A673 (cell line): ENCODE results near the gene TBC1D4. TPM values are rescaled to one million over a fixed set of nuclear protein-coding genes. Genes with fewer than 3 reads are reported as not detected.
"Not testable (repeated sequence)": the region's sequence is repeated elsewhere in the genome, so short reads cannot be mapped to it uniquely, and the experiment has no call there.

Source experiments
- BruUV-seq: library from RNA; stranded (reverse); fragments of 400-500 nt; replicated peaks from 2 replicates; lab custom pipeline; 2021; lab: Mats Ljungman, UMichigan
- CTCF ChIA-PET: fragments of 300-600 bp; sonication (Branson Sonifier 250); formaldehyde crosslinking; loops from one replicate; lab custom pipeline; 2022; ENCODE audit warnings: antibody characterized with exemption; lab: Charles Lee
- POLR2A ChIA-PET: fragments of 300-600 bp; sonication (Branson Sonifier 250); formaldehyde crosslinking; loops from one replicate; lab custom pipeline; 2022; ENCODE audit warnings: antibody characterized with exemption; ENCODE audit not compliant: low non-redundant PET; lab: Charles Lee
- DNase-seq: peaks from one replicate; pipeline ENCODE4 v3.0.0-alpha.2; 2015; ENCODE audit warnings: low spot score
- H3K27ac ChIP-seq: fragments of 200-600 bp; sonication (generic); 2 replicates; pipeline ENCODE4 v1.5.1; 2016; ENCODE audit warnings: mixed run types, low read depth, mild to moderate bottlenecking, mixed read lengths, antibody characterized with exemption, low read length; ENCODE audit not compliant: poor library complexity, severe bottlenecking
- H3K27me3 ChIP-seq: fragments of 200-600 bp; sonication (generic); replicated peaks from 2 replicates; pipeline ENCODE4 v1.6.1; 2017; ENCODE audit warnings: mixed run types, low read depth, mild to moderate bottlenecking, mixed read lengths, antibody characterized with exemption, low read length; ENCODE audit not compliant: insufficient read depth, poor library complexity
- H3K36me3 ChIP-seq: fragments of 200-600 bp; sonication (generic); 2 replicates; pipeline ENCODE4 v1.6.1; 2016; ENCODE audit warnings: mixed run types, mild to moderate bottlenecking, mixed read lengths, antibody characterized with exemption, low read length; ENCODE audit not compliant: insufficient read depth, poor library complexity, severe bottlenecking
- H3K4me1 ChIP-seq: fragments of 200-600 bp; sonication (generic); 2 replicates; pipeline ENCODE4 v1.6.1; 2017; ENCODE audit warnings: mixed run types, mild to moderate bottlenecking, mixed read lengths, antibody characterized with exemption, low read length; ENCODE audit not compliant: insufficient read depth, poor library complexity, severe bottlenecking
- H3K4me3 ChIP-seq: fragments of 200-600 bp; sonication (generic); 2 replicates; pipeline ENCODE4 v1.5.1; 2016; ENCODE audit warnings: low read depth, mixed run types, mild to moderate bottlenecking, mixed read lengths, low read length; ENCODE audit not compliant: poor library complexity, severe bottlenecking
- H3K9me3 ChIP-seq: fragments of 200-600 bp; sonication (generic); 2 replicates; pipeline ENCODE4 v1.6.1; 2016; ENCODE audit warnings: mixed run types, low read depth, mild to moderate bottlenecking, mixed read lengths, antibody characterized with exemption, low read length; ENCODE audit not compliant: poor library complexity, severe bottlenecking
- EZH2 ChIP-seq: fragments of 200-600 bp; sonication (generic); IDR thresholded peaks from 2 replicates; pipeline ENCODE4 v1.6.1; 2017; ENCODE audit warnings: borderline replicate concordance, low read depth, mild to moderate bottlenecking, mixed read lengths, antibody characterized with exemption, low read length; ENCODE audit not compliant: poor library complexity, severe bottlenecking
- intact Hi-C: fragments of 100-400 bp; cut with micrococcal nuclease; formaldehyde crosslinking; loops from one replicate; pipeline ENCODE4 v1.10.0; 2022; ENCODE audit not compliant: unreplicated experiment
- total RNA-seq: library from RNA; stranded (reverse); gene quantifications from 2 replicates; pipeline ENCODE4 v1.2.3, GENCODE V29; 2021
- TF ChIP-seq, protein P1 (sequence below): fragments of 300-800, 200-600 bp; sonication (generic); conservative IDR thresholded peaks from 2 replicates; pipeline ENCODE4 v1.5.1; 2017; ENCODE audit warnings: low read depth, mild to moderate bottlenecking, antibody characterized with exemption, low read length, moderate library complexity, mixed read lengths

TBC1D4 gene
- total RNA-seq, 1 experiment from 2014 or later: 9.8 TPM

DNA sequence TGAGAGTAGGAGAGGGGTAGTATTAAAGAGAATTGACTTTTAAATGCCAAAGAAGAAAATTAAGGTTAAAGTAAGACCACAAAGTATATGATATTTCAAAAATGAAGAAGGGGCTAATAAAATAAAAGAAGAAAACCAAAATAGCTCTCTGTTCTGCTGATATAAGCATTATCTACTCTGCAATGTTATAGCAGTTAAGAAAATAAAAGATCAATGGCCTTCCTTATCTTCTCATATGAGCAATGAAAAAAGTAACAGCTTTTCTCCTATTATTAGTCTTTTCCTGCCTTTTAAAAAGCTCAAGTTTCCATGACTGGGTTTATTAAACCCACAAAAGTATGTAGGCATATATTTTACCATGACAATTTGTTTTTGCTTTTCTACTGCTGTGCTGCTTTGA is 126.4 kb downstream of the TBC1D4 start:
- Histone ChIP-seq H3K27me3 (no peaks in the 10 kb centered on the region), H3K9me3 (no peaks in the 10 kb centered on the region), H3K4me3 (no peak overlapping the region), H3K36me3 (no peaks in the 10 kb centered on the region), H3K4me1 (peaks cover 4% of the 10 kb centered on the region), H3K27ac (no peak overlapping the region)
- intact Hi-C loops: no loop called here
- POLR2A ChIA-PET: no interaction called here
- DNase-seq: no peak
- CTCF ChIA-PET: no interaction called here
- BruUV-seq: no TSS peak
- TF ChIP-seq, protein P1, sequence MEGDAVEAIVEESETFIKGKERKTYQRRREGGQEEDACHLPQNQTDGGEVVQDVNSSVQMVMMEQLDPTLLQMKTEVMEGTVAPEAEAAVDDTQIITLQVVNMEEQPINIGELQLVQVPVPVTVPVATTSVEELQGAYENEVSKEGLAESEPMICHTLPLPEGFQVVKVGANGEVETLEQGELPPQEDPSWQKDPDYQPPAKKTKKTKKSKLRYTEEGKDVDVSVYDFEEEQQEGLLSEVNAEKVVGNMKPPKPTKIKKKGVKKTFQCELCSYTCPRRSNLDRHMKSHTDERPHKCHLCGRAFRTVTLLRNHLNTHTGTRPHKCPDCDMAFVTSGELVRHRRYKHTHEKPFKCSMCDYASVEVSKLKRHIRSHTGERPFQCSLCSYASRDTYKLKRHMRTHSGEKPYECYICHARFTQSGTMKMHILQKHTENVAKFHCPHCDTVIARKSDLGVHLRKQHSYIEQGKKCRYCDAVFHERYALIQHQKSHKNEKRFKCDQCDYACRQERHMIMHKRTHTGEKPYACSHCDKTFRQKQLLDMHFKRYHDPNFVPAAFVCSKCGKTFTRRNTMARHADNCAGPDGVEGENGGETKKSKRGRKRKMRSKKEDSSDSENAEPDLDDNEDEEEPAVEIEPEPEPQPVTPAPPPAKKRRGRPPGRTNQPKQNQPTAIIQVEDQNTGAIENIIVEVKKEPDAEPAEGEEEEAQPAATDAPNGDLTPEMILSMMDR: no peak
- TF ChIP-seq EZH2: no peak

DNA sequence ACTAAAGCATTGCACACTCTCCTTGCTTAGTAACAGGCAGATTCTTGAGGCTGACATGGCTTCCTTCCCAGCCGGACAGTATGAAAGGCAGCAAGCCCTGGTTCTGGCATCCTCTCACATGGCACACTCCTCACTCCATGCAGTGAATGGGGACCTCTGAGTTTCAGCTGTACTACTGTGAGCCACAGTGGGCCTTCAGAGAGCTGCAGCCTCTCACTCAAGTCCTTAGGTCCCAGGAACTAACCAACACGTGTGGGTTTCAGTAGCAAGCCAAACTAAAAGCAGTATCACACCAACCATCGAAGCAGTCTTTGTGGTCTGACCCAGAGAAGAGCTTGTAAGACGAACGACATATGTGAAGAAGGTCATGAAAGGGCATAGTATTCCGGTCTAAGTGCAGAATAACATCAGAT is 128.2 kb downstream of the TBC1D4 start:
- Histone ChIP-seq H3K4me3 (no peak overlapping the region), H3K27ac (no peak overlapping the region), H3K36me3 (no peaks in the 10 kb centered on the region), H3K27me3 (no peaks in the 10 kb centered on the region), H3K9me3 (no peaks in the 10 kb centered on the region), H3K4me1 (peaks cover 8% of the 10 kb centered on the region)
- CTCF ChIA-PET: no interaction called here
- POLR2A ChIA-PET: no interaction called here
- intact Hi-C loops: no loop called here
- BruUV-seq: no TSS peak
- no peak for DNase-seq
- TF ChIP-seq EZH2: no peak
- TF ChIP-seq, protein P1: no peak

DNA sequence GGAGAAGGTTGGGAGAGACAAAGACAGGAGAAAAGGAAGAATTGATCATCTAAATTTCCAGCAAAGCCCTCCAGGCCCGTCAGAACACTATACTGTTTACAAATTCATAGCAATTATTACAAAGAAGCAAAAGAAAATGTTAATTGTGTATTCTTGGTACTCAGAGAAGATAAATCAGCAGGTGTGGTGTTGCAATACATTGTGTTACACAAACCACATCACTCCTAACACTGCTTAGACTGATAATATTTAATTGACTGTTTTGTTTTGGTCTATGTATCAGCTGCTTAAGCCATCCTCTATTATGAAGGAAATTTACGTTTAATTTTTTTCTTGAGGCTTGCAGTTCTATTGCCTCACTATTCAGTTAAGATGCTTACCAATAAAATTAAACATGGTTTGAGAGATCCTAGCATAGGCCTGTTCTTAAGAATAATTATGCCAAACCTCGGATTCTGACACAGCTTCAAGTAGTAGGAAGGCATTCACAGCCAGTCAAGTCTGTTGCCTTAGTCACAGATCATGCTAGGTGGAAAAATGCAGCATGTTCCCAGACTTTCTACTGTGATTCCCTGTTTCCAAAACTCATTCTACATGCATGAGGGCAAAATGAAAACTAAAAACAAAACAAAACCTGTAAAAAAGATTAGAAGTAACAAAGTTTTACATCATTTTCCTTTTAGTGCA is 129.2 kb downstream of the TBC1D4 start:
- Histone ChIP-seq H3K4me1 (peaks cover 8% of the 10 kb centered on the region), H3K27me3 (no peaks in the 10 kb centered on the region), H3K36me3 (no peaks in the 10 kb centered on the region), H3K27ac (no peak overlapping the region), H3K9me3 (no peaks in the 10 kb centered on the region), H3K4me3 (no peak overlapping the region)
- POLR2A ChIA-PET: no interaction called here
- TF ChIP-seq, protein P1: no peak
- TF ChIP-seq EZH2: no peak
- intact Hi-C loops: no loop called here
- DNase-seq: no peak
- BruUV-seq: no TSS peak
- CTCF ChIA-PET: no interaction called here

DNA sequence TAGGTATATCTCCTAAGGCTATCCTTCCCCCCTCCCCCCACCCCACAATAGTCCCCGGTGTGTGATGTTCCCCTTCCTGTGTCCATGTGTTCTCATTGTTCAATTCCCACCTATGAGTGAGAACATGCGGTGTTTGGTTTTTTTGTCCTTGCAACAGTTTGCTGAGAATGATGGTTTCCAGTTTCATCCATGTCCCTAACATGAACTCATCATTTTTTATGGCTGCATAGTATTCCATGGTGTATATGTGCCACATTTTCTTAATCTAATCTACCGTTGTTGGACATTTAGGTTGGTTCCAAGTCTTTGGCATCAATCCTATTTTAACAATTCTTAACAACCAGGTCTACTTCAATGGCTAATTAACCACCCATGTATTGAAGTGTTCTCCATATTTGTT is 130.4 kb downstream of the TBC1D4 start:
- BruUV-seq, H3K27me3 ChIP-seq, H3K4me3 ChIP-seq, H3K36me3 ChIP-seq, intact Hi-C loops, DNase-seq, H3K9me3 ChIP-seq, POLR2A ChIA-PET, H3K27ac ChIP-seq, CTCF ChIA-PET, H3K4me1 ChIP-seq: not testable (repeated sequence)
